Suppressor macrophage treated with lipopolysaccharide for 4 hours (primary cell): Measurements from ENCODE around the gene WDR74.
"Not testable (repeated sequence)": the region's sequence is repeated elsewhere in the genome, so short reads cannot be mapped to it uniquely, and the experiment has no call there.

Source experiments
- DNase-seq: peaks from one replicate; pipeline ENCODE4 v3.0.0-alpha.2; 2020

WDR74 gene

GRCh38 chr11:62859281-62859703 lies 19.9 kb upstream of the WDR74 start:
- DNase-seq = not testable (repeated sequence)

- no peak for DNase-seq
Observed at GRCh38 chr11:62858201-62858600, 18.8 kb upstream of the WDR74 start.

- DNase-seq = peak; percentile 53
Observed at GRCh38 chr11:62857541-62857982, 18.2 kb upstream of the WDR74 start.

DNA sequence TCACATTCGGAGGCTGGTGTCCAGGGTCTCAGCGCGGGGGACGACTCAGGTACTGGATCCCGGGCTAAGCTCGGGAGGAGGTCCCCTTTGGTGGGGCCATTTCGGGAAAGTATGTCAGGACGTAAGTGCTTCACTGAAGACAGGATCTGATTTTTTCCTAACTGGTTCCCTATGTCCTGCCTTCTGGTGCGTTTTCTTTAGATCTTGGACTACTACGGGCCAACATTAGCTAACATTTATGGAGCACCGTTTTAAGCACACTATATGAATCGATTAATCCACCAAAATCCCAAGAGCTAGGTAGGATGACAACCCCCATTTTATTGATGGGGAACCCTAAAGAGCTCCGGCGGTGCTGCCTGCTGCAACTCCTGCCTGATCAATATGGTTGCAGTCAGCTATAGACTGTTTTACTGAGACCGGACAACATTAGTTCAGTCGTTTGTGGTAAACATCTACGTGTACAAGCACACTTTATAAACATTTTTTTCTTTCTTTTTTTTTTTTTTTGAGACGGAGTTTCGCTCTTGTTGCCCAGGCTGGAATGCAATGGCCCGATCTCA lies 17.0 kb upstream of the WDR74 start:
- DNase-seq = no peak

DNA sequence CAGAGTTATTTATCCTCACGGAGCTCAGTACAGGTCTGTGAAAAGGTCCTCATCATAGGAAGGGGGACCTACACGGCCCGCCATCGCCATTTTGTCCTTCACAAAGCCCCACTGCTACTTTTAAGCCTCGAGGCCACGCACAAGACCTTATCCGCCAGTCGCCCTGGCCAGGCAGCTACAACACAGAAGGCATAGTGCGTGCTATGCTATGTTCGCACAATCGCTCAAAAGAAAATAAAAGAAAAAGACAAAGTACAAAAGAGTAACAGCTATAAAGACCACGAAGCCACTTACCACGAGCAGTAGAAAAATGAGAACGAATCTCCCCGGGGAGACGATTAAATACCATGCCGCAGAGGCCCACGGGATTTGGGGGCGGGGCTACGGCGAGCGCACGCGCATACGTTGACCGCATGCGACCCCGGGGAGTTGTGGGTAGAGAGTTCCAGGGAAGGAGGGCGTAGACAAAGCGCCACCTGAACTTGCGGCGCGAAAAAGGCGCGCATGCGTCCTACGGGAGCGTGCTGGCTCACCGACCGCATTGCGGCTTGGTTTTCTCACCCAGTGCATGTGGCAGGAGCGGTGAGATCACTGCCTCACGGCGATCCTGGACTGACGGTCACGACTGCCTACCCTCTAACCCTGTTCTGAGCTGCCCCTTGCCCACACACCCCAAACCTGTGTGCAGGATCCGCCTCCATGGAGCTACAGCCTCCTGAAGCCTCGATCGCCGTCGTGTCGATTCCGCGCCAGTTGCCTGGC lies 16.4 kb upstream of the WDR74 start:
- peak; percentile 98 for DNase-seq

DNA sequence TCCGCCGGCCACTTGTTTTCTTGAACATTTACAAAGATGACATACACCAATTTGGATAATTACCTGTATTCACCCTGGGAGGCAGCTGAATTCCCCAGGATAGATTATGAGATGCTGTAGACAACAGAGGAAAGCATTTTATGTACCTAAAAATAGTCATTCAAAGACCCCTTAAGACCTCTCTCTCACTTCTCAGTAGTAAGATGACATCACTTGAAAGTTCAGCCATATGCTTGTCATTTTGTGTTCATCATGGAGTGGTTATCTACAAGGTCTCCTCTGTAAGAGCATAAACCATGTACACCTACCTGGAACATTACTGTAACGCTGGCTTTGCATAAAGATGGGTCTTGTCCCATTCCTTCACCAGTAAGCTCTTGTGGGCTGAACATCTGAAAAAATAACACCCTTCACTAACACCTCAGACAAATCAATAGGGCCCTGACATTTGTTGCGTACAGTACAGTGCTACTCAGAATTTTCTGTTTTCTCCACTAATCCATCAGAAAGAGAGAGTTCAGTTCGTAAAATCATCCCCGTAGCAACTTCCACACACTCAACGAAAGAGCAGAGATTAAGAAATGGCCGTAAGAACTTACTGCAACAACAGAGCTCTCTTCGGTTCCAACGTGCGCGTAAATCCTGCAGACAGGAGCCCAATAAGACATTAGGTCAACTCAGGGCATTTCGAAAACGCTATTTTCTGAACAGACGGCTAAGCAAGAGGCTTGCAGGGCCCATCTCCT lies 15.6 kb upstream of the WDR74 start:
- DNase-seq = no peak

DNA sequence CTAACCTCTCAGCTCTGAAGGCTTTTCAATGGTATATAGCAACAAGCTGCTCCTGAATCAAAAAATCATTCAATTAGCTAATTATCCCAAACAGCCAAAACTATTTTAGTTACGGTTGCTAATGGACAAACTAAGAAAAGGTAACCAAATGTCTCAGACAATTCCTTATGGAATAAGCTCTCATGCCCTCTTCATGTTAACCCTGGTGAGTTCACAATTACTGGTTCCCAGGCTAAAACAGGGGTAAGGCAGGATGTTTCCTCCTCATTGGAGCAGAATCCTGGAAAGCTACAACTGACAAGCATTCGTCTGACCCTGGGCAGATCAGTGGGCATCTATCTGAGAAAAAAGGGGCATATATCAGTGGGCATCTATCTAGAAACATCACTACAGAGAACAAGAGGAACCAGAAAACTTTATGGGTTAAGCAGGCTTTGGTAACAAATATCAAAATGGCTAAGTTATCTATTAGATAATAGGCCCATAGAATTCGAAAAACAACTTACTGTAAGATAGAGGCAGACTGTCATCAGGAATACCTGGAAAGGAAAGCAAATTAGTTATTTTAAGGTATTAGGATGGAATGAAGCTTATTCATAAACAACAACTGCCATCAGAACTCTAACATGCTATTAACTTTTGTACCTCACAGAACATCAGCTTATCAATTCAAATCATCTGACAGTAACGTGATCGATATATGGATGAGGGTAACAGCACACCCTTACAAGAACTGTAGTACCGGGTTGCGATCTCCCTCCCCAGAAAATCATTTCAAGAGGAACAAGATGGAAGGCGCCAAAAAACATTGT lies 14.8 kb upstream of the WDR74 start:
- DNase-seq = peak; percentile 25

DNA sequence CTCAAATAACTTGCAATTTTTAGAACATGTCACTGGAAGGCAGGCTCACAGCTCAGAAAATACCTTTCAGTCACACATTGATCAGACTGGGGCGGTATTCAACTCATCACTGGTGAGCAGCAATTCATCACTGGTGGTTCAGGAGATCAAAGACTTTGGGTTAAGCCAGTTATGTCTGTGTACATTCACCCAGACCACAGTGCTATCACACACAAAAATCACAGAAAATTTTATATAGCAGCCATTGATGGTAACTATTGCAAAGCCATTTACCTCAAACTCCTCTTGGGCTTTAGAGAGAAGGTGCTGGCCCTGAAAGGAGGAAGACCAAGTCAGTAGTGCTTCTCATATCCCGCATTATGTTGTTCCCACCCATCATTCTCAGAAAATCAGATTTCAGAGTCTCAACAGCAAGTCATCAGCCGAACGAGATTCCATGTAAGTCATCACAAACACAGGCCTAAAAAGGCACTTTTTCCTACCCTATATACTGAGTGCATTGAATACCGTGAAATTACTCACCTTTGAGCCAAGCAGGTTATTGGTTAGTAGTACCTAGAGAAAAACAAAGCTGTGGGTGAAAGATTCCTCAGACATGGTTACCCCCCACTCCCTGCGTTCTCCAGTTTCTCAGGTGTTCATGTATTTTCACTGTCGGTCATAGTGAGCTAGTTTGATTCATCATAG lies 14.0 kb upstream of the WDR74 start:
- DNase-seq = no peak

DNA sequence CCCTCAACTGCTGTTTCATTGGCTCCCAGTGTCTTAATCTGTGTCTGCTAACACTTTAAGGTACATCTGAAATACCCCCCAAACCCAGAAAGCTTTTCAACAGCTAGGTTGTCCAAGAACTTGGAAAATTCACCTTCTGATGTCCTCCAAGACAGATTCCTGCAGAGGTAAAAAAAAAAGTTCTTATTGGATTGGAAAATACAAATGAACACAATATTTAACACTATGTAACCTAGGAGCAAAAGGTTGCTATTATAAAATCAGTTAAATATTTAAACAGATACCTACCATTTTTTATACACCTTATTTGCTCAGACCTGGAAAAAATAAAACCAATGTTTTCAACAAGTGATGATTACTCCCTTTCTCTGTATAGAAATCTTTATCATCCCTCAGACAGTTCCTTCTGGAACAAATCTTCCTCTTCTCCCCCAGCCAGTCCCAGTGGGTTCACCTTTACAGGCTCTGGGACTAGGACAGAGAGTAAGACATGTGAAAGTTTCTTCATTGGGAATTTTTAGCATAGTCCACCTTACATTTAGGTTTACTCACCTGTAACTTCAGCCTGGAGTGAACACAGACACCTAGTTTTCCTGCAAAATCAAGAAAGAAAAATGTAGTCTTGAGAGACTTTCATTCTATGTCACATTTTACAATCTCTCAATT lies 13.3 kb upstream of the WDR74 start:
- no peak for DNase-seq

DNA sequence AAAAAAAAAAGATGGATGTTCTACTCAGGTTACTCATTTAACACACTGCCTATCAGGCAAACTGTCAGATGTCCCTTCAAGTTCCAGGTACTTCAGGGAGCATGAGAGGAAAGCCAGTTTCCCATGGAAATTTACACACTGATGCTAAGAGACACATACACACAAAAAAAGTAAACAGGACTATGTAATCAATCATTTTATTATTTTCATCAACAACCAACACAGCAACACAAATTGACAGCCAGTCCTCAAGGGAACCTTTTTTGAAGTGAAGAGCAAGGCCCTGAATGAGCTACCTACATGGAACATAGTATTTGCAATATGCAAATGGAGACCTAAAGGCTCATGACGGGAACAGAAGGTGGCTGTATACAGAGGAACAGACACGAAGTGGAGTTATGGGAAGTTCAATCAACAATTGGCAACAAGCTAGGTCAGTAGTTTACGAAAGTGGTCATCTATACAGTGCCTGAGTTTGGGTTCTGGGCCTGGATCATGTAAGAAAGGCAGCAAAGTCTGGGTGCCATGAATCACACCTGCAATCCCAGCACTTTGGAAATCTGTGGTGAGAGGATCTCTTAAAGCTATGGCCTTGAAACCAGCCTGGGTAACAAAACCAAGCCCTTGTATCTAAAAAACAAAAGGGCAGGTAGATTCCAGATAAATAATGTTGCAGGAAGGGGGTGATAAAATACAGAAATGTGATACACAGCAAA lies 12.6 kb upstream of the WDR74 start:
- DNase-seq = no peak

DNA sequence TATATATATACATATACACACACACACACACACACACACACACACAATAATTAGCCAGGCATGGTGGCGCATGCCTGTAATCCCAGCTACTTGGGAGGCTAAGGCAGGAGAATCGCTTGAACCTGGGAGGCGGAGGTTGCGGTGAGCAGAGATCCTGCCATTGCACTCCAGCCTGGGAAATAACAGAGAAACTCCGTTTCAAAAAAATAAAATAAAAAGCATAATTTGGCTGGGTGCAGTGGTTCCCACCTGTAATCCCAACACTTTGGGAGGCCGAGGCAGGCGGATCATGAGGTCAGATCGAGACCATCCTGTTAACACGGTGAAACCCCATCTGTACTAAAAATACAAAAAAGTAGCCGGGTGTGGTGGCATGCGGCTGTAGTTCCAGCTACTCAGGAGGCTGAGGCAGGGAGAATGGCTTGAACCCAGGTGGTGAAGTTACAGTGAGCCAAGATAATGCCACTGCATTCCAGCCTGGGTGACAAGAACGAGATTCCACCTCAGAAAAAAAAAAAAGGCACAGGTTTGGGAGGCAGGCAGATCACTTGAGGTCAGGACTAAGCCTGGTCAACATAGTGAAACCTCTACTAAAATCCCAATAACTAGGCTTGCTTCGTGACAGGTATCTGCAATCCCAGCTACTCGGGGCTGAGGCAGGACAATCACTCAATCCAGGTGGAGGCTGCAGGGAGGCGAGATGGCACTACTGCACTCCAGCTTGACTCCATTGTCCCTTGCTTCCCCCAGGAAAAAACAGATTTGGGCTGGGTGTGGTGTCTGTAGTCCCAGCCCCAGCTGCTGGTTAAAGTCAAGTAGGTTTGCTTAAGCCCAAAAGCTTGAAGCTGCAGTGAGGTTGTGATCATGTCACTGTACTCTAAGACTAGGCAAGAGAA lies 11.8 kb upstream of the WDR74 start:
- no peak for DNase-seq

- DNase-seq = no peak
Observed at GRCh38 chr11:62847767-62848314, 8.5 kb upstream of the WDR74 start.

GRCh38 chr11:62846177-62846576 lies 6.8 kb upstream of the WDR74 start:
- no peak for DNase-seq

- no peak for DNase-seq
Observed at GRCh38 chr11:62844154-62844553, 4.8 kb upstream of the WDR74 start.

- DNase-seq = no peak
Observed at GRCh38 chr11:62843466-62843865, 4.1 kb upstream of the WDR74 start.

DNA sequence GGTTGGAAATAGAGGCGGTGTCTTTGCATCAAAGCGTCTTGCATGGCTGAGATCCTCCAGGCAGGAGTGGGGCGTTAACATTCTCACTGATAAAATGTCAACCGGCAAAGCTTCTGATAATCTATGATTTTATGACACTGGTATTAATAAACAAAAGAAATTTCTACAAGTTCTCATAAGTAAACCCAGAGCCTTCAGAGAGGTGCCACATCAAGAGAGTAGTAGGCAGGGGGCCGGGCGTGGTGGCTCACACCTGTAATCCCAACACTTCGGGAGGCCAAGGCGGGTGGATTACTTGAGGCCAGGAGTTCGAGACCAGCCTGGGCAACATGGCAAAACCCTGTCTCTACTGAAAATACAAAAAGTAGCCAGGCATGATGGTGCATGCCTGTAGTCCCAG lies 3.5 kb upstream of the WDR74 start:
- DNase-seq = not testable (repeated sequence)

GRCh38 chr11:62842171-62842741 lies 2.9 kb upstream of the WDR74 start:
- DNase-seq = peak; percentile 26

DNA sequence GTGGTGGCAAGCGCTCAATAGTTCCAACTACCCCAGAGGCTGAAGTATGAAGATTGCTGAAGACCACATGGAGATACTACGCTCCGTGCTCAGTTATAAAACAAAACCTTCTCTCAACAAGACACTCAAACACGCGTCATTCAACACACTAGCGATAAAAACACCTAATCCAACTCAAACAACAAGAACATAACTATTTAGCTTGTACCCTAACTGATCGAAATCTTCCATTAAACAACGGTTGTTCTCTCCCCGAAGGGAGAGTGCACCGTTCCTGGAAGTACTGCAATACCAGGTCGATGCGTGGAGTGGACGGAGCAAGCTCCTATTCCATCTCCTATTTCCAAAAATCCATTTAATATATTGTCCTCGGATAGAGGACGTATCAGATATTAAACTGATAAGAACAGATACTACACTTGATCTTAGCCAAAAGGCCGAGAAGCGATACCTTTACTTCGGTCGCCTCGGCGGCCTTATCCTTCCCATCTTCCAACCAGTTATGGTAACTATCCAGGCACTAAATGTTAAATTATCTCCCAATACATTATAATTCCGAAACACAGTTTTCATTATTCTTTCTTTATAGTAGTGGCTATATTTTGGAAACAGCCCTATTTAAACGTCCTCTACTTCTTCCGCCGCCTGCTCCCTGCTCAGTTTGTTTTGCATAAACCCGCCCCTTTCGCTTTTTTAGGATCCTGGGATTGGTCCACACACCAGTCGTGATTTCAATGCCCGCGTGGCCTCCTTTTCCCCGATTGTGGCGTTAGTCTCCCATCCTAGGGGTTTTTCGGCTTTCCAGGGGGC lies 2.2 kb upstream of the WDR74 start:
- peak; percentile 98 for DNase-seq
